IPS-NIHi11 (cell line): ENCODE data around the gene PRPSAP2.
"Not testable (repeated sequence)": the region's sequence is repeated elsewhere in the genome, so short reads cannot be mapped to it uniquely, and the experiment has no call there.

Source experiments
- DNase-seq: peaks from one replicate; pipeline ENCODE4 v3.0.0; 2012; ENCODE audit warnings: mixed read lengths, low spot score

Gene PRPSAP2

GRCh38 chr17:18889658-18890057, 31.7 kb downstream of the PRPSAP2 start:
- no peak for DNase-seq

- no peak for DNase-seq
Measured at GRCh38 chr17:18891541-18891940, 33.6 kb downstream of the PRPSAP2 start.

- DNase-seq = no peak
Measured at GRCh38 chr17:18896146-18896545, 38.2 kb downstream of the PRPSAP2 start.

GRCh38 chr17:18896947-18897346, 39.0 kb downstream of the PRPSAP2 start:
- DNase-seq = no peak

- DNase-seq = no peak
Measured at GRCh38 chr17:18904482-18904881, 46.6 kb downstream of the PRPSAP2 start.

- no peak for DNase-seq
Measured at GRCh38 chr17:18905226-18905625, 47.3 kb downstream of the PRPSAP2 start.

- DNase-seq = no peak
Measured at GRCh38 chr17:18910326-18910725, 52.4 kb downstream of the PRPSAP2 start.

- no peak for DNase-seq
Measured at GRCh38 chr17:18910881-18911280, 53.0 kb downstream of the PRPSAP2 start.

GRCh38 chr17:18916816-18917500, 59.0 kb downstream of the PRPSAP2 start:
- DNase-seq = no peak

GRCh38 chr17:18917506-18918032, 59.6 kb downstream of the PRPSAP2 start:
- no peak for DNase-seq

GRCh38 chr17:18919963-18920362, 62.0 kb downstream of the PRPSAP2 start:
- no peak for DNase-seq

- DNase-seq = no peak
Measured at GRCh38 chr17:18920911-18921441, 63.0 kb downstream of the PRPSAP2 start.

GRCh38 chr17:18921485-18921884, 63.6 kb downstream of the PRPSAP2 start:
- DNase-seq = no peak

GRCh38 chr17:18921912-18922451, 64.1 kb downstream of the PRPSAP2 start:
- no peak for DNase-seq

- DNase-seq = not testable (repeated sequence)
Measured at GRCh38 chr17:18922596-18922995, 64.7 kb downstream of the PRPSAP2 start.

- no peak for DNase-seq
Measured at GRCh38 chr17:18925187-18925586, 67.3 kb downstream of the PRPSAP2 start.

GRCh38 chr17:18928628-18929125, 70.7 kb downstream of the PRPSAP2 start:
- DNase-seq = no peak

GRCh38 chr17:18932360-18933055, 74.6 kb downstream of the PRPSAP2 start:
- DNase-seq = no peak

- no peak for DNase-seq
Measured at GRCh38 chr17:18933102-18934058, 75.4 kb downstream of the PRPSAP2 start.

GRCh38 chr17:18937981-18938691, 80.2 kb downstream of the PRPSAP2 start:
- DNase-seq = no peak

- no peak for DNase-seq
Measured at GRCh38 chr17:18938692-18939023, 80.7 kb downstream of the PRPSAP2 start.
